T follicular helper cell (primary cell): ENCODE data around the gene S100A13.
"Not testable (repeated sequence)": the region's sequence is repeated elsewhere in the genome, so short reads cannot be mapped to it uniquely, and the experiment has no call there.

Experiments
- DNase-seq: peaks from one replicate; pipeline ENCODE4 v3.0.0-alpha.2; 2020; ENCODE audit warnings: low read depth

The S100A13 gene

GRCh38 chr1:153648000-153648643, 20.8 kb upstream of the S100A13 start:
- no peak for DNase-seq

GRCh38 chr1:153647346-153647714, 20.0 kb upstream of the S100A13 start:
- no peak for DNase-seq

GRCh38 chr1:153646672-153647345, 19.5 kb upstream of the S100A13 start:
- no peak for DNase-seq

- DNase-seq, result no peak
Observed at GRCh38 chr1:153643816-153644215, 16.5 kb upstream of the S100A13 start.

GRCh38 chr1:153643100-153643499, 15.8 kb upstream of the S100A13 start:
- no peak for DNase-seq

- DNase-seq, result no peak
Observed at GRCh38 chr1:153642161-153642560, 14.9 kb upstream of the S100A13 start.

GRCh38 chr1:153640861-153641260, 13.6 kb upstream of the S100A13 start:
- DNase-seq, result no peak

- DNase-seq, result not testable (repeated sequence)
Observed at GRCh38 chr1:153640213-153640612, 12.9 kb upstream of the S100A13 start.

- no peak for DNase-seq
Observed at GRCh38 chr1:153639280-153639679, 12.0 kb upstream of the S100A13 start.

- DNase-seq, result no peak
Observed at GRCh38 chr1:153638261-153638660, 11.0 kb upstream of the S100A13 start.

GRCh38 chr1:153636312-153636711, 9.0 kb upstream of the S100A13 start:
- DNase-seq, result no peak

GRCh38 chr1:153635872-153636271, 8.6 kb upstream of the S100A13 start:
- DNase-seq, result no peak

- DNase-seq, result peak; percentile 93
Observed at GRCh38 chr1:153633754-153634665, 6.7 kb upstream of the S100A13 start, which contains the start of gene CHTOP. CHTOP (plus strand) TSS chr1:153634066; CDS start chr1:153636589, 2,523 bp downstream.

- no peak for DNase-seq
Observed at GRCh38 chr1:153633161-153633753, 6.0 kb upstream of the S100A13 start.

GRCh38 chr1:153631047-153632022, 4.0 kb upstream of the S100A13 start:
- DNase-seq, result no peak

- DNase-seq, result no peak
Observed at GRCh38 chr1:153630384-153630783, 3.1 kb upstream of the S100A13 start.

- no peak for DNase-seq
Observed at GRCh38 chr1:153629971-153630370, 2.7 kb upstream of the S100A13 start.

GRCh38 chr1:153629343-153629665, 2.0 kb upstream of the S100A13 start:
- no peak for DNase-seq

GRCh38 chr1:153628638-153629342, 1.5 kb upstream of the S100A13 start:
- DNase-seq, result no peak
